Naive thymus-derived CD4-positive, alpha-beta T cell (primary cell): ENCODE measurements around the gene NNMT. TPM values are rescaled to one million over a fixed set of nuclear protein-coding genes. Genes with fewer than 3 reads are reported as not detected.

Experiments
- ATAC-seq: fragments of 150-1000 bp; cut with Tn5 transposase; 2 replicates; pipeline ENCODE4 v1.10.0; 2021; ENCODE audit warnings: mild to moderate bottlenecking, moderate library complexity
- CTCF ChIA-PET: fragments of 350-600 bp; sonication (Branson Sonifier 250); formaldehyde crosslinking; loops from one replicate; lab custom pipeline; 2021; ENCODE audit warnings: antibody characterized with exemption; lab: Charles Lee
- POLR2A ChIA-PET: fragments of 350-600 bp; sonication (Branson Sonifier 250); formaldehyde crosslinking; loops from one replicate; lab custom pipeline; 2021; ENCODE audit warnings: antibody characterized with exemption, inconsistent platforms; lab: Charles Lee
- DNase-seq, 9 donors: peaks; one replicate each; pipeline versions ENCODE4 v3.0.0 to v3.0.0-alpha.2; 2020 to 2022; ENCODE audit warnings: mixed read lengths in 1 of 9
- H3K27ac ChIP-seq: one replicate; pipeline ENCODE4 v1.7.0; 2013; ENCODE audit warnings: mild to moderate bottlenecking, low read depth, low read length, moderate library complexity
- H3K27me3 ChIP-seq, 2 donors: one replicate each; pipeline ENCODE4 v1.7.0; 2013; ENCODE audit warnings: low read length in 2 of 2, mild to moderate bottlenecking in 2 of 2, moderate library complexity in 2 of 2; ENCODE audit not compliant: control insufficient read depth in 2 of 2, insufficient read depth in 2 of 2
- H3K36me3 ChIP-seq, 3 experiments: 1 replicate in 2 of 3; 2 replicates in 1 of 3; pipeline ENCODE4 v1.7.0; 2013; ENCODE audit warnings: low read length in 3 of 3, mild to moderate bottlenecking in 3 of 3, moderate library complexity in 1 of 3; ENCODE audit not compliant: insufficient read depth in 3 of 3, control insufficient read depth in 2 of 3
- H3K4me1 ChIP-seq, 2 donors: one replicate each; pipeline ENCODE4 v1.7.0; 2013; ENCODE audit warnings: low read length in 2 of 2, mild to moderate bottlenecking in 2 of 2, moderate library complexity in 1 of 2; ENCODE audit not compliant: control insufficient read depth in 2 of 2, insufficient read depth in 2 of 2
- H3K4me3 ChIP-seq: 2 replicates; pipeline ENCODE4 v1.7.0; 2013; ENCODE audit warnings: mild to moderate bottlenecking, low read length
- H3K9me3 ChIP-seq, 3 experiments: 1 replicate in 2 of 3; 2 replicates in 1 of 3; pipeline ENCODE4 v1.7.0; 2013; ENCODE audit warnings: low read length in 3 of 3; ENCODE audit not compliant: control insufficient read depth in 2 of 3
- H3K27ac Mint-ChIP-seq, 9 donors: one replicate each; pipeline ENCODE4 v1.8.0; 2020 to 2022; ENCODE audit warnings: mixed read lengths in 9 of 9, mild to moderate bottlenecking in 8 of 9, moderate library complexity in 5 of 9, inconsistent platforms in 2 of 9
- H3K27me3 Mint-ChIP-seq, 5 donors: one replicate each; pipeline ENCODE4 v1.8.0; 2021 to 2022; ENCODE audit warnings: mixed read lengths in 5 of 5, mild to moderate bottlenecking in 1 of 5
- H3K36me3 Mint-ChIP-seq, 5 donors: one replicate each; pipeline ENCODE4 v1.8.0; 2020 to 2022; ENCODE audit warnings: mixed read lengths in 5 of 5, mild to moderate bottlenecking in 3 of 5, inconsistent platforms in 1 of 5
- H3K4me1 Mint-ChIP-seq, 7 donors: one replicate each; pipeline ENCODE4 v1.8.0; 2020 to 2022; ENCODE audit warnings: mixed read lengths in 7 of 7, mild to moderate bottlenecking in 3 of 7, inconsistent platforms in 1 of 7
- H3K4me3 Mint-ChIP-seq, 10 donors: one replicate each; pipeline ENCODE4 v1.8.0; 2020 to 2022; ENCODE audit warnings: mild to moderate bottlenecking in 10 of 10, mixed read lengths in 10 of 10, moderate library complexity in 6 of 10, inconsistent platforms in 2 of 10
- H3K9me3 Mint-ChIP-seq, 11 donors: one replicate each; pipeline ENCODE4 v1.8.0; 2020 to 2022; ENCODE audit warnings: mixed read lengths in 11 of 11, mild to moderate bottlenecking in 4 of 11, inconsistent platforms in 1 of 11, moderate library complexity in 1 of 11
- intact Hi-C, 2 donors: fragments of 100-400 bp; cut with micrococcal nuclease; formaldehyde crosslinking; loops; one replicate each; pipeline ENCODE4 v1.15.1; 2023
- polyA plus RNA-seq, 2 donors: library from polyadenylated mRNA; unstranded; fragments of 300-500 nt; fragmentation: Illumina TruSeq; gene quantifications; one replicate each; pipeline ENCODE4 v1.2.3, GENCODE V29; 2021
- total RNA-seq, 6 experiments: library from RNA in 5 of 6; stranded (reverse) in 5 of 6; gene quantifications; 1 replicate in 5 of 6; 2 replicates in 1 of 6; pipeline ENCODE4 v1.2.3 and lab custom pipeline; 2021 to 2026

NNMT gene
- total and polyA plus RNA-seq, 7 experiments from 2014 or later, result not detected

GRCh38 chr11:114301088-114301487 is 4.9 kb downstream of the NNMT start:
- no peak for DNase-seq
- ChIA-PET POLR2A (no interaction called here), CTCF (no interaction called here)
- no peak overlapping the region for H3K27ac Mint-ChIP-seq
- H3K4me3 Mint-ChIP-seq, result no peak overlapping the region
- intact Hi-C loops, result no loop called here
- peaks cover 0 to 23% (median 4%) of the 10 kb centered on the region in 11 donors for H3K9me3 Mint-ChIP-seq
- Histone ChIP-seq H3K9me3 (no peaks in the 10 kb centered on the region), H3K4me3 (no peak overlapping the region), H3K36me3 (no peaks in the 10 kb centered on the region), H3K27ac (no peak overlapping the region), H3K27me3 (peaks cover 0 to 5% of the 10 kb centered on the region in 2 donors), H3K4me1 (no peaks in the 10 kb centered on the region)
- H3K36me3 Mint-ChIP-seq, result peaks cover 0 to 11% (median 0%) of the 10 kb centered on the region in 5 donors
- H3K27me3 Mint-ChIP-seq, result peaks cover 0 to 23% (median 10%) of the 10 kb centered on the region in 5 donors
- ATAC-seq, result no peak
- no peaks in the 10 kb centered on the region for H3K4me1 Mint-ChIP-seq

DNA sequence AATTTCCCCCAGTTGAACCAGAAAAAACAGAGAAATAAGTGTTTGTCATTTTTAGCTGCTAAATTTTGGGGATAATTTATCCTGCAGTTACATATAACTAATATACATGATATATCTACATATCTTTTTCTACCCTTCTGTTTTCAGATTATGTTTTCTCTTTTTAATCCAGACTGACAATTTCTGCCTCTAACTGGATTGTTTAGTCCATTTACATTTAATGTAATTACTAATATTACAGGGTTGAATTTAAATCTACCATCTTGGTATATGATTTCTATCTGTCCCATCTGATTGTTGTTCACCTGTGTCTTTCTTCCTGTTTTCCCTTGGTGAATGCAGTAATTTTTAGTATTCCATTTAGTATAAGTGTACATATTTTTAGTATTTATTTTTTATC is 5.7 kb downstream of the NNMT start:
- no peaks in the 10 kb centered on the region for H3K36me3 ChIP-seq
- Mint-ChIP-seq H3K4me1 (peaks cover 0 to under 1% (median 0%) of the 10 kb centered on the region in 7 donors), H3K4me3 (no peak overlapping the region), H3K9me3 (peaks cover 0 to 23% (median 4%) of the 10 kb centered on the region in 11 donors), H3K36me3 (peaks cover 0 to 14% (median 0%) of the 10 kb centered on the region in 5 donors), H3K27ac (no peak overlapping the region), H3K27me3 (peaks cover 0 to 28% (median 10%) of the 10 kb centered on the region in 5 donors)
- no peak overlapping the region for H3K27ac ChIP-seq
- H3K9me3 ChIP-seq, result no peaks in the 10 kb centered on the region
- peaks cover 0 to 5% of the 10 kb centered on the region in 2 donors for H3K27me3 ChIP-seq
- H3K4me1 ChIP-seq, result no peaks in the 10 kb centered on the region
- intact Hi-C loops, result no loop called here
- no peak for ATAC-seq
- no peak for DNase-seq
- ChIA-PET CTCF (interaction anchor here (0.6 kb wide), 1 partner anchor 90 kb away, joined by 4 read pairs; no protein-coding TSS in a partner anchor), POLR2A (no interaction called here)
- no peak overlapping the region for H3K4me3 ChIP-seq

DNA sequence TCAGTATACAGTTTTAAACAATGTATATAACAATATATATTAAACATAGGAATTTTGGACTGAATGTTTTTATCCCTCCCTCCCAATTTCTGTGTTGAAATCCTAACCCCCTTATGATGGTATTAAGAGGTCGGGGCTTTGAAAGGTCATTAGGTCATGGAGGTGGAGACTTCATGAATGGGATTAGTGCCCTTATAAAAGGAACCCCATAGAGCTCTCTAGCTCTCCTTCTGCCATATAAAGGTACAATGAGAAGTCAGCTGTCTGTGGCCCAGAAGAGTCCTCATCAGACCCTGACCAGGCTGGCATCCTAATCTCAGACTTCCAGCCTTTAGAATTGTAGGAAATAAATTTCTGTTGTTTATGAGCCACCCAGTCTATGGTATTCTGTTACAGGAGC is 6.5 kb downstream of the NNMT start:
- no peak overlapping the region for H3K4me3 ChIP-seq

DNA sequence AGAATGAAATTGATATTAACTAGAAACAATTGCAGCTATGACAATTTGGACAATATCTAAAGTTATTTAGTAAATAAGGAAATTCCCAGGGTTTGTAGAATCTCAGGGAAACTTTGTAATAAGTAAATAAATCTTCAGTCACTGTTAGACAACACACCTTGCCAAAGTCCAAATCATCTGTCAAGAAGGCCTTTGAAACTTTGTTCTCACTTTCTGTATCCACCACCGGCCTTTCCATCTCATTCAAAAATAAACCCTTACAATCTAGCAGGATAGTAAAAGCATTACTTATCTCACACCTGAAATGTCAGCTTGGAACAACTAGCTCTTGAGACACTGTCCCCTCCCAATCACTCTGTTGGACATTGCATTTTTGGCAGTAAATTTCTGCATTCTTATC is 7.9 kb downstream of the NNMT start:
- Histone ChIP-seq H3K4me1 (no peaks in the 10 kb centered on the region), H3K9me3 (no peaks in the 10 kb centered on the region), H3K27ac (no peak overlapping the region), H3K4me3 (no peak overlapping the region), H3K36me3 (no peaks in the 10 kb centered on the region), H3K27me3 (peaks cover 0 to 5% of the 10 kb centered on the region in 2 donors)
- peaks cover 10 to 39% (median 22%) of the 10 kb centered on the region in 5 donors for H3K27me3 Mint-ChIP-seq
- ATAC-seq (no peak), DNase-seq (no peak)
- H3K36me3 Mint-ChIP-seq, result peaks cover 0 to 14% (median 0%) of the 10 kb centered on the region in 5 donors
- POLR2A ChIA-PET, result no interaction called here
- H3K27ac Mint-ChIP-seq, result no peak overlapping the region
- H3K4me1 Mint-ChIP-seq, result peaks cover 9 to 12% (median 11%) of the 10 kb centered on the region in 7 donors
- H3K4me3 Mint-ChIP-seq, result no peak overlapping the region
- CTCF ChIA-PET, result no interaction called here
- intact Hi-C loops, result no loop called here
- H3K9me3 Mint-ChIP-seq, result peaks cover 0 to 23% (median 6%) of the 10 kb centered on the region in 11 donors

More for the DNA sequence above, 6.5 kb downstream of the NNMT start:
- Histone ChIP-seq H3K4me1 (no peaks in the 10 kb centered on the region), H3K27ac (no peak overlapping the region), H3K27me3 (peaks cover 0 to 5% of the 10 kb centered on the region in 2 donors), H3K36me3 (no peaks in the 10 kb centered on the region), H3K9me3 (no peaks in the 10 kb centered on the region)
- Mint-ChIP-seq H3K36me3 (peaks cover 0 to 14% (median 0%) of the 10 kb centered on the region in 5 donors), H3K9me3 (peaks cover 0 to 23% (median 6%) of the 10 kb centered on the region in 11 donors), H3K4me1 (peaks cover 5 to 7% (median 6%) of the 10 kb centered on the region in 7 donors), H3K4me3 (no peak overlapping the region), H3K27me3 (peaks cover 6 to 32% (median 12%) of the 10 kb centered on the region in 5 donors), H3K27ac (peak overlapping the region in 1 of 9 donors; percentile 66)
- DNase-seq (no peak), ATAC-seq (no peak)
- intact Hi-C loops, result no loop called here
- ChIA-PET POLR2A (no interaction called here), CTCF (no interaction called here)

DNA sequence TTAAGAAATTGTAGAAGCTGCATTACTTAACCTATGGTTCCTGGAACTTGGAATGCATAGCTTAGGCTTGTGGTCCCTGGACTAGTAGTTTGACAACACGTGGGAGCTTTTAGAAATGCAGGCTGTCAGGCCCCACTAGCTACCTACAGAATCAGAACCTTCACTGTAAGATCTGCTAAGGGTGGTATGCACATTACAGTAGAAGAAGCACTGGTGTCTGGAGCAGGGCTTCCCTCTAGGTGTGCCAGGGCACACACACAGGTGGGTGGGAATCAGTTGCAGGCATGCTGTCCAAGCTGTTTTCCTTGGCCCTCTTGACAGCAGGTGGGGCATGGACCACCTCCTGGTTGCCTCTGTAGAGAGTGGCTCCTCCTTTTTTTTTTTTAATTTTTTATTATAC is 8.8 kb downstream of the NNMT start:
- H3K4me1 ChIP-seq, result no peaks in the 10 kb centered on the region
- ChIA-PET POLR2A (no interaction called here), CTCF (no interaction called here)
- intact Hi-C loops, result no loop called here
- DNase-seq (no peak), ATAC-seq (no peak)
- H3K27ac Mint-ChIP-seq, result no peak overlapping the region
- H3K4me1 Mint-ChIP-seq, result peaks cover 9 to 14% (median 11%) of the 10 kb centered on the region in 7 donors
- no peaks in the 10 kb centered on the region for H3K36me3 ChIP-seq
- no peaks in the 10 kb centered on the region for H3K9me3 ChIP-seq
- no peak overlapping the region for H3K4me3 Mint-ChIP-seq
- H3K9me3 Mint-ChIP-seq, result peaks cover 0 to 17% (median 6%) of the 10 kb centered on the region in 11 donors
- peaks cover 0 to 5% of the 10 kb centered on the region in 2 donors for H3K27me3 ChIP-seq
- no peak overlapping the region for H3K4me3 ChIP-seq
- H3K36me3 Mint-ChIP-seq, result peaks cover 0 to 14% (median 0%) of the 10 kb centered on the region in 5 donors
- H3K27ac ChIP-seq, result no peak overlapping the region
- H3K27me3 Mint-ChIP-seq, result peaks cover 16 to 40% (median 26%) of the 10 kb centered on the region in 5 donors

GRCh38 chr11:114307524-114308203 is 11.5 kb downstream of the NNMT start:
- ATAC-seq (no peak), DNase-seq (no peak)
- Histone ChIP-seq H3K27ac (no peak overlapping the region), H3K27me3 (no peaks in the 10 kb centered on the region), H3K4me1 (no peaks in the 10 kb centered on the region), H3K9me3 (no peaks in the 10 kb centered on the region), H3K4me3 (no peak overlapping the region), H3K36me3 (no peaks in the 10 kb centered on the region)
- ChIA-PET POLR2A (no interaction called here), CTCF (no interaction called here)
- Mint-ChIP-seq H3K4me3 (no peak overlapping the region), H3K27ac (no peak overlapping the region), H3K4me1 (peaks cover 9 to 16% (median 11%) of the 10 kb centered on the region in 7 donors), H3K36me3 (peaks cover 0 to 5% (median 0%) of the 10 kb centered on the region in 5 donors), H3K27me3 (peaks cover 17 to 48% (median 27%) of the 10 kb centered on the region in 5 donors), H3K9me3 (peaks cover 0 to 11% (median 0%) of the 10 kb centered on the region in 11 donors)
- intact Hi-C loops, result no loop called here
